Breast epithelium (tissue), 4 donors: Measurements from ENCODE around the gene POLD1. TPM values are rescaled to one million over a fixed set of nuclear protein-coding genes. Genes with fewer than 3 reads are reported as not detected.
"Not testable (repeated sequence)": the region's sequence is repeated elsewhere in the genome, so short reads cannot be mapped to it uniquely, and the experiment has no call there.

Experiments
- DNase-seq, 2 donors: peaks; one replicate each; pipeline ENCODE4 v3.0.0-alpha.2; 2019; ENCODE audit warnings: low spot score in 2 of 2
- H3K27ac ChIP-seq, 2 donors: fragments of 200-600 bp; sonication (generic) in 1 of 2; one replicate each; pipeline ENCODE4 v1.5.1; 2016 to 2019; ENCODE audit warnings: mild to moderate bottlenecking in 1 of 2
- H3K27me3 ChIP-seq, 2 donors: fragments of 200-600 bp; sonication (generic) in 1 of 2; one replicate each; pipeline versions ENCODE4 v1.5.1 to v1.6.0; 2017 to 2019; ENCODE audit warnings: control low read depth in 1 of 2, mild to moderate bottlenecking in 1 of 2
- H3K36me3 ChIP-seq: fragments of 200-600 bp; one replicate; pipeline ENCODE4 v1.5.1; 2019
- H3K4me1 ChIP-seq, 2 donors: fragments of 200-600 bp; sonication (generic); one replicate each; pipeline ENCODE4 v1.5.1; 2016 to 2019; ENCODE audit warnings: control low read depth in 1 of 2
- H3K4me3 ChIP-seq, 3 donors: fragments of 200-600 bp; sonication (generic); 1 replicate in 2 of 3; 2 replicates in 1 of 3; pipeline ENCODE4 v1.5.1; 2016 to 2019; ENCODE audit warnings: mild to moderate bottlenecking in 3 of 3, moderate library complexity in 2 of 3
- H3K9me3 ChIP-seq, 2 donors: fragments of 200-600 bp; sonication (generic) in 1 of 2; one replicate each; pipeline ENCODE4 v1.5.1; 2016 to 2019; ENCODE audit warnings: control low read depth in 1 of 2
- CTCF ChIP-seq, 3 donors: fragments of 450-650 bp; IDR thresholded peaks; one replicate each; pipeline ENCODE4 v1.5.1; 2016 to 2017; ENCODE audit warnings: antibody characterized with exemption in 3 of 3, mild to moderate bottlenecking in 3 of 3, moderate library complexity in 3 of 3
- POLR2A ChIP-seq: fragments of 450-650 bp; IDR thresholded peaks from one replicate; pipeline ENCODE4 v1.6.1; 2016; ENCODE audit warnings: antibody characterized with exemption, mild to moderate bottlenecking, moderate library complexity
- POLR2AphosphoS5 ChIP-seq, 3 donors: sonication (generic); formaldehyde crosslinking; IDR thresholded peaks; one replicate each; pipeline ENCODE4 v1.6.1; 2017; ENCODE audit warnings: antibody characterized with exemption in 3 of 3
- intact Hi-C: fragments of 100-400 bp; cut with DNase I; formaldehyde crosslinking; loops from one replicate; pipeline ENCODE4 v1.15.1; 2023; ENCODE audit warnings: low total_unique reads
- total RNA-seq, 3 donors: library from RNA; depleted of rRNA; stranded (reverse); fragments of >200 nt; gene quantifications; one replicate each; pipeline ENCODE4 v1.1.0, GENCODE V29; 2016

Gene POLD1
- total RNA-seq, 3 donors from 2014 or later = 13.8 to 17.3 (median 16.0) TPM

GRCh38 chr19:50344661-50345318 is 39.4 kb upstream of the POLD1 start:
- no peak overlapping the region for H3K4me3 ChIP-seq
- TF ChIP-seq CTCF (IDR thresholded peaks at IDR 0.05) = no peak
- TF ChIP-seq POLR2A = no peak
- TF ChIP-seq POLR2AphosphoS5 (IDR thresholded peaks at IDR 0.05) = no peak
- DNase-seq = no peak
- H3K9me3 ChIP-seq = peaks cover 11 to 12% of the 10 kb centered on the region in 2 donors
- H3K36me3 ChIP-seq = no peaks in the 10 kb centered on the region
- H3K27me3 ChIP-seq = no peaks in the 10 kb centered on the region
- H3K27ac ChIP-seq = no peak overlapping the region
- no peaks in the 10 kb centered on the region for H3K4me1 ChIP-seq
- intact Hi-C loops = no loop called here

GRCh38 chr19:50347089-50347581 is 37.0 kb upstream of the POLD1 start:
- intact Hi-C loops, H3K36me3 ChIP-seq, DNase-seq, H3K27me3 ChIP-seq, H3K4me3 ChIP-seq, H3K4me1 ChIP-seq, H3K27ac ChIP-seq: not testable (repeated sequence)
- peaks cover 11 to 12% of the 10 kb centered on the region in 2 donors for H3K9me3 ChIP-seq

- peaks cover 6 to 9% of the 10 kb centered on the region in 2 donors for H3K9me3 ChIP-seq
- peak overlapping the region in 1 of 3 donors; percentile 8 for H3K4me3 ChIP-seq
- no peak for TF ChIP-seq POLR2AphosphoS5 (IDR thresholded peaks at IDR 0.05)
- no peak for TF ChIP-seq POLR2A
- no peak for TF ChIP-seq CTCF (IDR thresholded peaks at IDR 0.05)
- peak overlapping the region; percentile 21 to 71 for H3K27ac ChIP-seq
- no peaks in the 10 kb centered on the region for H3K27me3 ChIP-seq
- no peaks in the 10 kb centered on the region for H3K36me3 ChIP-seq
- H3K4me1 ChIP-seq = no peaks in the 10 kb centered on the region
- no peak for DNase-seq
- intact Hi-C loops = loop anchor here (10.0 kb wide), 1 partner anchor 105 kb away; no protein-coding TSS in a partner anchor
These were observed 34.7 kb upstream of the POLD1 start for GRCh38 chr19:50349277-50350057.

GRCh38 chr19:50352242-50352641 is 31.9 kb upstream of the POLD1 start:
- no peak overlapping the region for H3K27ac ChIP-seq
- H3K36me3 ChIP-seq = no peaks in the 10 kb centered on the region
- TF ChIP-seq POLR2A = no peak
- TF ChIP-seq POLR2AphosphoS5 (IDR thresholded peaks at IDR 0.05) = no peak
- TF ChIP-seq CTCF (IDR thresholded peaks at IDR 0.05) = no peak
- H3K4me1 ChIP-seq = no peaks in the 10 kb centered on the region
- no peak overlapping the region for H3K4me3 ChIP-seq
- no peaks in the 10 kb centered on the region for H3K27me3 ChIP-seq
- no peaks in the 10 kb centered on the region for H3K9me3 ChIP-seq
- DNase-seq = no peak
- intact Hi-C loops = loop anchor here (10.0 kb wide), 1 partner anchor 103 kb away; no protein-coding TSS in a partner anchor

GRCh38 chr19:50353487-50353880 is 30.7 kb upstream of the POLD1 start:
- not testable (repeated sequence) for H3K4me3 ChIP-seq, DNase-seq, H3K36me3 ChIP-seq, H3K4me1 ChIP-seq, H3K9me3 ChIP-seq, H3K27me3 ChIP-seq, H3K27ac ChIP-seq
- intact Hi-C loops = loop anchor here (10.0 kb wide), 1 partner anchor 101 kb away; no protein-coding TSS in a partner anchor

- Histone ChIP-seq H3K9me3 (no peaks in the 10 kb centered on the region), H3K36me3 (no peaks in the 10 kb centered on the region), H3K27me3 (no peaks in the 10 kb centered on the region), H3K4me1 (no peaks in the 10 kb centered on the region), H3K27ac (no peak overlapping the region), H3K4me3 (peak overlapping the region in 1 of 3 donors; percentile 59)
- intact Hi-C loops = loop anchor here (10.0 kb wide), 1 partner anchor 98 kb away; no protein-coding TSS in a partner anchor
- TF ChIP-seq CTCF (IDR thresholded peaks at IDR 0.05) (no peak), POLR2A (no peak), POLR2AphosphoS5 (IDR thresholded peaks at IDR 0.05) (no peak)
- DNase-seq = no peak
These were observed 27.4 kb upstream of the POLD1 start for GRCh38 chr19:50356691-50357177.
